GM12878 (cell line): ENCODE measurements around the gene RABL6. TPM values are rescaled to one million over a fixed set of nuclear protein-coding genes. Genes with fewer than 3 reads are reported as not detected.
A peak's percentile ranks its signal among the peaks of the same experiment; 100 is the strongest.

Source experiments
- BACH1 ChIP-seq: fragments of 450-650 bp; IDR thresholded peaks from 2 replicates; pipeline ENCODE4 v1.6.1; 2017; ENCODE audit warnings: mild to moderate bottlenecking, borderline replicate concordance
- FOS ChIP-seq: IDR thresholded peaks from 3 replicates; pipeline ENCODE4 v1.6.1; 2011; ENCODE audit warnings: borderline replicate concordance; ENCODE audit not compliant: insufficient read length; ENCODE audit errors: extremely low read depth
- IKZF1 ChIP-seq: fragments of 450-650 bp; conservative IDR thresholded peaks from 2 replicates; pipeline ENCODE4 v1.6.1; 2017; ENCODE audit warnings: antibody characterized with exemption, mild to moderate bottlenecking
- IRF3 ChIP-seq: fragments of 450-650 bp; IDR thresholded peaks from 2 replicates; pipeline ENCODE4 v1.6.1; 2014; ENCODE audit warnings: mild to moderate bottlenecking
- JUNB ChIP-seq: IDR thresholded peaks from 2 replicates; pipeline ENCODE4 v1.6.1; 2016; ENCODE audit warnings: antibody characterized with exemption, mild to moderate bottlenecking
- NBN ChIP-seq: fragments of 450-650 bp; IDR thresholded peaks from 2 replicates; pipeline ENCODE4 v1.6.1; 2016
- NR2C2 ChIP-seq: IDR thresholded peaks from 2 replicates; pipeline ENCODE4 v1.6.1; 2011; ENCODE audit warnings: borderline replicate concordance, low read depth; ENCODE audit not compliant: control insufficient read depth, insufficient read length
- PAX5 ChIP-seq: IDR thresholded peaks from 2 replicates; pipeline ENCODE4 v1.6.1; 2011; ENCODE audit warnings: low read depth, low read length, borderline replicate concordance
- SMAD5 ChIP-seq: IDR thresholded peaks from 2 replicates; pipeline ENCODE4 v1.6.1; 2016; ENCODE audit warnings: antibody characterized with exemption, low read depth
- SMARCA5 ChIP-seq: fragments of 450-650 bp; IDR thresholded peaks from 2 replicates; pipeline ENCODE4 v1.6.1; 2017; ENCODE audit warnings: mild to moderate bottlenecking
- ZNF24 ChIP-seq: fragments of 450-650 bp; IDR thresholded peaks from 2 replicates; pipeline ENCODE4 v1.6.1; 2017; ENCODE audit warnings: antibody characterized with exemption, mild to moderate bottlenecking
- polyA plus RNA-seq, 11 experiments: library from polyadenylated mRNA; depleted of rRNA in 4 of 11; unstranded in 6 of 11; stranded (reverse) in 5 of 11; fragments of >200 nt; fragmentation: Nextera tagmentation in 4 of 11; fragmentation: Illumina TruSeq in 1 of 11; extraction: Ambion mirVana in 4 of 11; extraction: Trizol in 1 of 11; gene quantifications; 1 replicate in 1 of 11; 2 replicates in 10 of 11; pipeline versions ENCODE4 v1.2.1 to v1.2.3, GENCODE V29; 2011 to 2016; ENCODE audit warnings: inconsistent platforms in 2 of 11, missing spikeins in 2 of 11, low read depth in 1 of 11
- total RNA-seq, 4 experiments: library from RNA; depleted of rRNA in 3 of 4; stranded (reverse); fragments of >200 nt in 3 of 4; fragmentation: Illumina TruSeq in 1 of 4; extraction: Trizol in 1 of 4; gene quantifications; 2 replicates each; pipeline versions ENCODE4 v1.2.1 to v1.2.3, GENCODE V29; 2013 to 2021
- TF ChIP-seq, protein P1 (sequence below): fragments of 450-650 bp; IDR thresholded peaks from 2 replicates; pipeline ENCODE4 v1.6.1; 2016; ENCODE audit warnings: mild to moderate bottlenecking
- TF ChIP-seq, protein P2 (sequence below): IDR thresholded peaks from 2 replicates; pipeline ENCODE4 v1.6.1; 2011; ENCODE audit warnings: borderline replicate concordance, low read depth, mild to moderate bottlenecking, moderate library complexity, mixed read lengths, low read length; ENCODE audit not compliant: insufficient read depth; ENCODE audit errors: extremely low read length
- TF ChIP-seq, protein P3 (sequence below): fragments of 450-650 bp; IDR thresholded peaks from 2 replicates; pipeline ENCODE4 v1.6.1; 2016; ENCODE audit warnings: mild to moderate bottlenecking, moderate library complexity, borderline replicate concordance
- TF ChIP-seq, protein P4 (sequence below): fragments of 450-650 bp; IDR thresholded peaks from 2 replicates; pipeline ENCODE4 v1.6.1; 2016; ENCODE audit warnings: mild to moderate bottlenecking
- TF ChIP-seq, protein P5 (sequence below): fragments of 450-650 bp; IDR thresholded peaks from 2 replicates; pipeline ENCODE4 v1.6.1; 2018; ENCODE audit warnings: mild to moderate bottlenecking, low read depth, moderate library complexity; ENCODE audit not compliant: partially characterized antibody

Gene RABL6
- total and polyA plus RNA-seq, 10 of the 15 experiments (the other 5 are each of a cell fraction or from before 2014, with no cell fraction given), result 1.4 to 134 (median 42.7) TPM

GRCh38 chr9:136849038-136849959 lies 41.6 kb downstream of the RABL6 start, which contains the start of gene PHPT1 (continued):
- TF ChIP-seq, protein P1, sequence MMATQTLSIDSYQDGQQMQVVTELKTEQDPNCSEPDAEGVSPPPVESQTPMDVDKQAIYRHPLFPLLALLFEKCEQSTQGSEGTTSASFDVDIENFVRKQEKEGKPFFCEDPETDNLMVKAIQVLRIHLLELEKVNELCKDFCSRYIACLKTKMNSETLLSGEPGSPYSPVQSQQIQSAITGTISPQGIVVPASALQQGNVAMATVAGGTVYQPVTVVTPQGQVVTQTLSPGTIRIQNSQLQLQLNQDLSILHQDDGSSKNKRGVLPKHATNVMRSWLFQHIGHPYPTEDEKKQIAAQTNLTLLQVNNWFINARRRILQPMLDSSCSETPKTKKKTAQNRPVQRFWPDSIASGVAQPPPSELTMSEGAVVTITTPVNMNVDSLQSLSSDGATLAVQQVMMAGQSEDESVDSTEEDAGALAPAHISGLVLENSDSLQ, result peak; percentile 63
- TF ChIP-seq PAX5, result 0 out of 2 replicates have a peak, but pooled peaks have one; percentile 10
- TF ChIP-seq, protein P2, sequence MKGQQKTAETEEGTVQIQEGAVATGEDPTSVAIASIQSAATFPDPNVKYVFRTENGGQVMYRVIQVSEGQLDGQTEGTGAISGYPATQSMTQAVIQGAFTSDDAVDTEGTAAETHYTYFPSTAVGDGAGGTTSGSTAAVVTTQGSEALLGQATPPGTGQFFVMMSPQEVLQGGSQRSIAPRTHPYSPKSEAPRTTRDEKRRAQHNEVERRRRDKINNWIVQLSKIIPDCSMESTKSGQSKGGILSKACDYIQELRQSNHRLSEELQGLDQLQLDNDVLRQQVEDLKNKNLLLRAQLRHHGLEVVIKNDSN, result peak; percentile 70
- TF ChIP-seq, protein P3, sequence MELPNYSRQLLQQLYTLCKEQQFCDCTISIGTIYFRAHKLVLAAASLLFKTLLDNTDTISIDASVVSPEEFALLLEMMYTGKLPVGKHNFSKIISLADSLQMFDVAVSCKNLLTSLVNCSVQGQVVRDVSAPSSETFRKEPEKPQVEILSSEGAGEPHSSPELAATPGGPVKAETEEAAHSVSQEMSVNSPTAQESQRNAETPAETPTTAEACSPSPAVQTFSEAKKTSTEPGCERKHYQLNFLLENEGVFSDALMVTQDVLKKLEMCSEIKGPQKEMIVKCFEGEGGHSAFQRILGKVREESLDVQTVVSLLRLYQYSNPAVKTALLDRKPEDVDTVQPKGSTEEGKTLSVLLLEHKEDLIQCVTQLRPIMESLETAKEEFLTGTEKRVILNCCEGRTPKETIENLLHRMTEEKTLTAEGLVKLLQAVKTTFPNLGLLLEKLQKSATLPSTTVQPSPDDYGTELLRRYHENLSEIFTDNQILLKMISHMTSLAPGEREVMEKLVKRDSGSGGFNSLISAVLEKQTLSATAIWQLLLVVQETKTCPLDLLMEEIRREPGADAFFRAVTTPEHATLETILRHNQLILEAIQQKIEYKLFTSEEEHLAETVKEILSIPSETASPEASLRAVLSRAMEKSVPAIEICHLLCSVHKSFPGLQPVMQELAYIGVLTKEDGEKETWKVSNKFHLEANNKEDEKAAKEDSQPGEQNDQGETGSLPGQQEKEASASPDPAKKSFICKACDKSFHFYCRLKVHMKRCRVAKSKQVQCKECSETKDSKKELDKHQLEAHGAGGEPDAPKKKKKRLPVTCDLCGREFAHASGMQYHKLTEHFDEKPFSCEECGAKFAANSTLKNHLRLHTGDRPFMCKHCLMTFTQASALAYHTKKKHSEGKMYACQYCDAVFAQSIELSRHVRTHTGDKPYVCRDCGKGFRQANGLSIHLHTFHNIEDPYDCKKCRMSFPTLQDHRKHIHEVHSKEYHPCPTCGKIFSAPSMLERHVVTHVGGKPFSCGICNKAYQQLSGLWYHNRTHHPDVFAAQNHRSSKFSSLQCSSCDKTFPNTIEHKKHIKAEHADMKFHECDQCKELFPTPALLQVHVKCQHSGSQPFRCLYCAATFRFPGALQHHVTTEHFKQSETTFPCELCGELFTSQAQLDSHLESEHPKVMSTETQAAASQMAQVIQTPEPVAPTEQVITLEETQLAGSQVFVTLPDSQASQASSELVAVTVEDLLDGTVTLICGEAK, result no peak; the same call in 1 of the 2 replicates
- TF ChIP-seq, protein P4, sequence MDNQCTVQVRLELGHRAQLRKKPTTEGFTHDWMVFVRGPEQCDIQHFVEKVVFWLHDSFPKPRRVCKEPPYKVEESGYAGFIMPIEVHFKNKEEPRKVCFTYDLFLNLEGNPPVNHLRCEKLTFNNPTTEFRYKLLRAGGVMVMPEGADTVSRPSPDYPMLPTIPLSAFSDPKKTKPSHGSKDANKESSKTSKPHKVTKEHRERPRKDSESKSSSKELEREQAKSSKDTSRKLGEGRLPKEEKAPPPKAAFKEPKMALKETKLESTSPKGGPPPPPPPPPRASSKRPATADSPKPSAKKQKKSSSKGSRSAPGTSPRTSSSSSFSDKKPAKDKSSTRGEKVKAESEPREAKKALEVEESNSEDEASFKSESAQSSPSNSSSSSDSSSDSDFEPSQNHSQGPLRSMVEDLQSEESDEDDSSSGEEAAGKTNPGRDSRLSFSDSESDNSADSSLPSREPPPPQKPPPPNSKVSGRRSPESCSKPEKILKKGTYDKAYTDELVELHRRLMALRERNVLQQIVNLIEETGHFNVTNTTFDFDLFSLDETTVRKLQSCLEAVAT, result peak; percentile 32; the same call in 1 of the 2 replicates
- TF ChIP-seq IKZF1, result peak; percentile 85
- TF ChIP-seq NBN, result 0 out of 2 replicates have a peak, but pooled peaks have one; percentile 44
- TF ChIP-seq JUNB, result no peak
- no peak for TF ChIP-seq NR2C2
- TF ChIP-seq ZNF24, result no peak
- TF ChIP-seq, protein P5, sequence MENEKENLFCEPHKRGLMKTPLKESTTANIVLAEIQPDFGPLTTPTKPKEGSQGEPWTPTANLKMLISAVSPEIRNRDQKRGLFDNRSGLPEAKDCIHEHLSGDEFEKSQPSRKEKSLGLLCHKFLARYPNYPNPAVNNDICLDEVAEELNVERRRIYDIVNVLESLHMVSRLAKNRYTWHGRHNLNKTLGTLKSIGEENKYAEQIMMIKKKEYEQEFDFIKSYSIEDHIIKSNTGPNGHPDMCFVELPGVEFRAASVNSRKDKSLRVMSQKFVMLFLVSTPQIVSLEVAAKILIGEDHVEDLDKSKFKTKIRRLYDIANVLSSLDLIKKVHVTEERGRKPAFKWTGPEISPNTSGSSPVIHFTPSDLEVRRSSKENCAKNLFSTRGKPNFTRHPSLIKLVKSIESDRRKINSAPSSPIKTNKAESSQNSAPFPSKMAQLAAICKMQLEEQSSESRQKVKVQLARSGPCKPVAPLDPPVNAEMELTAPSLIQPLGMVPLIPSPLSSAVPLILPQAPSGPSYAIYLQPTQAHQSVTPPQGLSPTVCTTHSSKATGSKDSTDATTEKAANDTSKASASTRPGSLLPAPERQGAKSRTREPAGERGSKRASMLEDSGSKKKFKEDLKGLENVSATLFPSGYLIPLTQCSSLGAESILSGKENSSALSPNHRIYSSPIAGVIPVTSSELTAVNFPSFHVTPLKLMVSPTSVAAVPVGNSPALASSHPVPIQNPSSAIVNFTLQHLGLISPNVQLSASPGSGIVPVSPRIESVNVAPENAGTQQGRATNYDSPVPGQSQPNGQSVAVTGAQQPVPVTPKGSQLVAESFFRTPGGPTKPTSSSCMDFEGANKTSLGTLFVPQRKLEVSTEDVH, result peak; percentile 67
- TF ChIP-seq FOS, result peak; percentile 92
- peak; percentile 77 for TF ChIP-seq SMAD5
- TF ChIP-seq IRF3, result peak; percentile 95
- no peak for TF ChIP-seq SMARCA5
- peak; percentile 82; the same call in 1 of the 2 replicates for TF ChIP-seq BACH1
